ENCODE data around the gene OPCML. TPM values are rescaled to one million over a fixed set of nuclear protein-coding genes. Genes with fewer than 3 reads are reported as not detected.

Gene OPCML
- total and polyA plus RNA-seq, 4 donors: under 0.01 to 1.3 (median 0.88) TPM; not detected in 1

- ATAC-seq (ENCODE audit: low FRiP score) (no peak), DNase-seq (no peak)
- WGBS, 2 donors: 76 to 89% methylated on average over 6 of the region's 6 CpGs
- Histone ChIP-seq H3K4me3 (ENCODE audit: low read length in 2 of 2) (no peak overlapping the region), H3K27ac (ENCODE audit: low read depth in 1 of 2, low read length in 2 of 2) (no peak overlapping the region), H3K4me1 (ENCODE audit: control insufficient read depth in 1 of 2, insufficient read depth in 2 of 2, low read length in 2 of 2) (no peaks in the 10 kb centered on the region), H3K9me3 (ENCODE audit: control insufficient read depth, low read length) (no peaks in the 10 kb centered on the region), H3K36me3 (ENCODE audit: control insufficient read depth in 1 of 2, insufficient read depth in 2 of 2, low read length in 1 of 2) (no peaks in the 10 kb centered on the region), H3K27me3 (ENCODE audit: control insufficient read depth in 1 of 2, insufficient read depth in 2 of 2, low read length in 1 of 2) (no peaks in the 10 kb centered on the region)
- intact Hi-C loops (cut with DNase I): no loop called here
Measured at GRCh38 chr11:133271871-133272776, 260.2 kb downstream of the OPCML start.

GRCh38 chr11:133271206-133271605, 261.1 kb downstream of the OPCML start:
- no peak for ATAC-seq (ENCODE audit: low FRiP score)
- Histone ChIP-seq H3K4me1 (ENCODE audit: control insufficient read depth in 1 of 2, insufficient read depth in 2 of 2, low read length in 2 of 2) (no peaks in the 10 kb centered on the region), H3K27ac (ENCODE audit: low read depth in 1 of 2, low read length in 2 of 2) (no peak overlapping the region), H3K9me3 (ENCODE audit: control insufficient read depth, low read length) (no peaks in the 10 kb centered on the region), H3K4me3 (ENCODE audit: low read length in 2 of 2) (no peak overlapping the region), H3K36me3 (ENCODE audit: control insufficient read depth in 1 of 2, insufficient read depth in 2 of 2, low read length in 1 of 2) (no peaks in the 10 kb centered on the region), H3K27me3 (ENCODE audit: control insufficient read depth in 1 of 2, insufficient read depth in 2 of 2, low read length in 1 of 2) (no peaks in the 10 kb centered on the region)
- DNase-seq: no peak
- intact Hi-C loops (cut with DNase I): no loop called here

GRCh38 chr11:133269267-133269666, 263.0 kb downstream of the OPCML start:
- Histone ChIP-seq H3K9me3 (ENCODE audit: control insufficient read depth, low read length) (no peaks in the 10 kb centered on the region), H3K4me1 (ENCODE audit: control insufficient read depth in 1 of 2, insufficient read depth in 2 of 2, low read length in 2 of 2) (no peaks in the 10 kb centered on the region), H3K4me3 (ENCODE audit: low read length in 2 of 2) (no peak overlapping the region), H3K27ac (ENCODE audit: low read depth in 1 of 2, low read length in 2 of 2) (no peak overlapping the region), H3K27me3 (ENCODE audit: control insufficient read depth in 1 of 2, insufficient read depth in 2 of 2, low read length in 1 of 2) (no peaks in the 10 kb centered on the region), H3K36me3 (ENCODE audit: control insufficient read depth in 1 of 2, insufficient read depth in 2 of 2, low read length in 1 of 2) (no peaks in the 10 kb centered on the region)
- 78 to 79% methylated on average over 2 of the region's 2 CpGs for WGBS, 2 donors
- intact Hi-C loops (cut with DNase I): no loop called here
- ATAC-seq (ENCODE audit: low FRiP score) (no peak), DNase-seq (no peak)

- Histone ChIP-seq H3K27me3 (ENCODE audit: control insufficient read depth in 1 of 2, insufficient read depth in 2 of 2, low read length in 1 of 2) (no peaks in the 10 kb centered on the region), H3K36me3 (ENCODE audit: control insufficient read depth in 1 of 2, insufficient read depth in 2 of 2, low read length in 1 of 2) (no peaks in the 10 kb centered on the region), H3K4me1 (ENCODE audit: control insufficient read depth in 1 of 2, insufficient read depth in 2 of 2, low read length in 2 of 2) (no peaks in the 10 kb centered on the region), H3K27ac (ENCODE audit: low read depth in 1 of 2, low read length in 2 of 2) (no peak overlapping the region), H3K9me3 (ENCODE audit: control insufficient read depth, low read length) (no peaks in the 10 kb centered on the region), H3K4me3 (ENCODE audit: low read length in 2 of 2) (no peak overlapping the region)
- ATAC-seq (ENCODE audit: low FRiP score) (no peak), DNase-seq (no peak)
- WGBS, 2 donors: 12 to 17% methylated on average over 6 of the region's 6 CpGs
- intact Hi-C loops (cut with DNase I): no loop called here
Measured at GRCh38 chr11:133266986-133267385, 265.3 kb downstream of the OPCML start.

- intact Hi-C loops (cut with DNase I): no loop called here
- 49 to 50% methylated on average over 11 of the region's 11 CpGs for WGBS, 2 donors
Measured at GRCh38 chr11:133265530-133266035, 266.7 kb downstream of the OPCML start.

GRCh38 chr11:133263332-133263731, 269.0 kb downstream of the OPCML start:
- ATAC-seq (ENCODE audit: low FRiP score) (no peak), DNase-seq (no peak)
- Histone ChIP-seq H3K27me3 (ENCODE audit: control insufficient read depth in 1 of 2, insufficient read depth in 2 of 2, low read length in 1 of 2) (no peaks in the 10 kb centered on the region), H3K4me1 (ENCODE audit: control insufficient read depth in 1 of 2, insufficient read depth in 2 of 2, low read length in 2 of 2) (no peaks in the 10 kb centered on the region), H3K9me3 (ENCODE audit: control insufficient read depth, low read length) (no peaks in the 10 kb centered on the region), H3K4me3 (ENCODE audit: low read length in 2 of 2) (no peak overlapping the region), H3K27ac (ENCODE audit: low read depth in 1 of 2, low read length in 2 of 2) (no peak overlapping the region), H3K36me3 (ENCODE audit: control insufficient read depth in 1 of 2, insufficient read depth in 2 of 2, low read length in 1 of 2) (no peaks in the 10 kb centered on the region)
- intact Hi-C loops (cut with DNase I): no loop called here
- 74% methylated on average over 2 of the region's 2 CpGs for WGBS, 2 donors

More at GRCh38 chr11:133265530-133266035, 266.7 kb downstream of the OPCML start:
- ATAC-seq (ENCODE audit: low FRiP score) (no peak), DNase-seq (no peak)
- no peaks in the 10 kb centered on the region for H3K36me3 ChIP-seq (ENCODE audit: control insufficient read depth in 1 of 2, insufficient read depth in 2 of 2, low read length in 1 of 2)
- H3K4me3 ChIP-seq (ENCODE audit: low read length in 2 of 2): no peak overlapping the region
- H3K9me3 ChIP-seq (ENCODE audit: control insufficient read depth, low read length): no peaks in the 10 kb centered on the region
- H3K27me3 ChIP-seq (ENCODE audit: control insufficient read depth in 1 of 2, insufficient read depth in 2 of 2, low read length in 1 of 2): no peaks in the 10 kb centered on the region
- no peak overlapping the region for H3K27ac ChIP-seq (ENCODE audit: low read depth in 1 of 2, low read length in 2 of 2)
- no peaks in the 10 kb centered on the region for H3K4me1 ChIP-seq (ENCODE audit: control insufficient read depth in 1 of 2, insufficient read depth in 2 of 2, low read length in 2 of 2)

- H3K27ac ChIP-seq (ENCODE audit: low read depth in 1 of 2, low read length in 2 of 2): no peak overlapping the region
- DNase-seq: no peak
- H3K27me3 ChIP-seq (ENCODE audit: control insufficient read depth in 1 of 2, insufficient read depth in 2 of 2, low read length in 1 of 2): no peaks in the 10 kb centered on the region
- H3K4me3 ChIP-seq (ENCODE audit: low read length in 2 of 2): no peak overlapping the region
- WGBS, 2 donors: 73 to 74% methylated on average over 2 of the region's 2 CpGs
- H3K36me3 ChIP-seq (ENCODE audit: control insufficient read depth in 1 of 2, insufficient read depth in 2 of 2, low read length in 1 of 2): no peaks in the 10 kb centered on the region
- H3K9me3 ChIP-seq (ENCODE audit: control insufficient read depth, low read length): no peaks in the 10 kb centered on the region
- intact Hi-C loops (cut with DNase I): no loop called here
- no peak for ATAC-seq (ENCODE audit: low FRiP score)
- H3K4me1 ChIP-seq (ENCODE audit: control insufficient read depth in 1 of 2, insufficient read depth in 2 of 2, low read length in 2 of 2): no peaks in the 10 kb centered on the region
Measured at GRCh38 chr11:133258751-133259150, 273.6 kb downstream of the OPCML start.

GRCh38 chr11:133254601-133255000, 277.7 kb downstream of the OPCML start:
- ATAC-seq (ENCODE audit: low FRiP score): no peak
- H3K27ac ChIP-seq (ENCODE audit: low read depth in 1 of 2, low read length in 2 of 2): no peak overlapping the region
- H3K9me3 ChIP-seq (ENCODE audit: control insufficient read depth, low read length): no peaks in the 10 kb centered on the region
- DNase-seq: no peak
- H3K4me3 ChIP-seq (ENCODE audit: low read length in 2 of 2): no peak overlapping the region
- intact Hi-C loops (cut with DNase I): no loop called here
- H3K36me3 ChIP-seq (ENCODE audit: control insufficient read depth in 1 of 2, insufficient read depth in 2 of 2, low read length in 1 of 2): no peaks in the 10 kb centered on the region
- WGBS, 2 donors: 70 to 82% methylated on average over 3 of the region's 3 CpGs
- H3K4me1 ChIP-seq (ENCODE audit: control insufficient read depth in 1 of 2, insufficient read depth in 2 of 2, low read length in 2 of 2): no peaks in the 10 kb centered on the region
- H3K27me3 ChIP-seq (ENCODE audit: control insufficient read depth in 1 of 2, insufficient read depth in 2 of 2, low read length in 1 of 2): no peaks in the 10 kb centered on the region

- intact Hi-C loops (cut with DNase I): no loop called here
- H3K4me1 ChIP-seq (ENCODE audit: control insufficient read depth in 1 of 2, insufficient read depth in 2 of 2, low read length in 2 of 2): no peaks in the 10 kb centered on the region
- H3K4me3 ChIP-seq (ENCODE audit: low read length in 2 of 2): no peak overlapping the region
- DNase-seq (no peak), ATAC-seq (ENCODE audit: low FRiP score) (no peak)
- H3K36me3 ChIP-seq (ENCODE audit: control insufficient read depth in 1 of 2, insufficient read depth in 2 of 2, low read length in 1 of 2): no peaks in the 10 kb centered on the region
- no peaks in the 10 kb centered on the region for H3K9me3 ChIP-seq (ENCODE audit: control insufficient read depth, low read length)
- H3K27ac ChIP-seq (ENCODE audit: low read depth in 1 of 2, low read length in 2 of 2): no peak overlapping the region
- H3K27me3 ChIP-seq (ENCODE audit: control insufficient read depth in 1 of 2, insufficient read depth in 2 of 2, low read length in 1 of 2): no peaks in the 10 kb centered on the region
- 92% methylated on average over 3 of the region's 3 CpGs for WGBS, 2 donors
Measured at GRCh38 chr11:133253570-133253969, 278.7 kb downstream of the OPCML start.
